ENCODE data around the gene TMEM132D. TPM values are rescaled to one million over a fixed set of nuclear protein-coding genes. Genes with fewer than 3 reads are reported as not detected.

TMEM132D gene
- total RNA-seq, 2 donors from 2014 or later, result 0.05 TPM; not detected in 1

DNA sequence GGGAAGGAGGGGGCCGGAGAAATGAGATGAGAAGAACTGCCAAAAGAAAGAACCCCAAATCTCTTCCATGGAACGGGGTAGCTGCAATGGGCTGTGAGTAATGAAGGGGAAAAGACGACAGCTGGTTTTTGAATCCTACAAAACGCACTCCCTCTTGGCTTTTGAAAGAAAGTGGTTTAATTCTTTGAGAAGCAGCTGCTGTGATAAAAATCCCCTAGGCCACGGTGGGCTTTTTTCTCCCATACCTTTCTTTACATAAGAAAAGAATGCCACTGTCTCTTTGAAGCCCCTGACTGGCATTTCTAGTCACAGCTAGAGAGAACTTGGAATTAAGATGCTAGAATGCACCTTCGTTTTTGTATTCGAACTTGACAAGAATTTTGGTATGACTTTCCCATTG is 564.5 kb downstream of the TMEM132D start:
- ATAC-seq (no peak), DNase-seq (no peak)
- intact Hi-C loops (cut with DNase I), result no loop called here

DNA sequence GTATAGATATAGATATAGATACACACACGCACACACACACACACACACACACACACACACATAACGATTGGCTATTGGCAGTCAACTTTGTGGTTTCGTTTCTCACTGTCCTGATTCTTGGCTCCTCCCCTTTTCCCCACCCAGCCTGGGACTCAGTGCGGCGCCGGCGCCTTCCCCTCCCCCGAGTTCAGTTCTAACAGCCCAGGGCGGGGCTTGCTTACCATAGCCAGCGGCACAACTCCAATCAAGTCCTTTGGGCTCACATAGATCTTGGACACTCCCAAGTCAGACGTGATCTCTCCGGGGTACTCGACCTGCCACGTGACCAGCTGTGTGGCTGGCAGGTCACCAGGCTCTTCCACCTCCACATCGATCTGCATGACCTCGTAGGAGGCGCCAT is 566.4 kb downstream of the TMEM132D start:
- no peak for DNase-seq
- intact Hi-C loops (cut with DNase I), result no loop called here
- ATAC-seq, result no peak

DNA sequence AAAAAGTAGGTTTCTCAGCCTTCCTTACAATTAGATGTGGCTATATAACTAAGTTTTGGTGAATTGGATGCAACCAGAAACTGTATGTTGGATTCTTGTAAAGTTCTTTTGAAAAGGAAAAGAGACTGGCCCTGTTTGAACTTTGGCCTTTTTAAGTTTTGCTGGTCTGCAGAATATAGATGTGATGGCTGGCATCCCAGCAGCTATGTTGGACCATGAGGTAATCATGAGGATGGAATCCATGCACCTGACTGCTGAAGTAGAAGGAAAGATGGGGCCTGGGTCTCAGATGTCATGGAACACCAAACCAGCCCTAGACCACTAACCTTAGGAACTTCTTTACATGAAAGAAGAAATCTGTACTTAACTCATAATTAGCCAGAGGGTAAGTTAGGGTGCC is 568.1 kb downstream of the TMEM132D start:
- intact Hi-C loops (cut with DNase I), result no loop called here
- DNase-seq (no peak), ATAC-seq (no peak)

DNA sequence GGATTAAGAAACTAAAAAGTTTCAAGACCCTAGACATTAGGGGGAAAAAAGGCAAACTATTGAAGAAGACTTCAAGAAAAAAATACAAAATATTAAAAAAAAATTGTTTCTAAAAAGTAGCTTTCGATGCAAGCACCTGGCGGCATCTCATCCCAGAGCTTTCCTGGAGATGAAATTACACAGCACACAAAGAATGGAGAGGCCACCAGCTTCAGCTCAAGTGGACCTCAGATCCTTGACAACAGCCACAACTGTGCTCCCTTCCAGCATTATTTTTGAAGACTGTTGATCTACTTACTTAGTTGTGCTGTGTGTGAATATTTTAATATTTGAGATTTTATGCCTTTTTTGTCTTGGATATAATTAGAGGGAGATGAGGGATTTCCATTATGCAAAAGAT is 571.5 kb downstream of the TMEM132D start:
- intact Hi-C loops (cut with DNase I), result no loop called here
- DNase-seq, result no peak
- no peak for ATAC-seq

DNA sequence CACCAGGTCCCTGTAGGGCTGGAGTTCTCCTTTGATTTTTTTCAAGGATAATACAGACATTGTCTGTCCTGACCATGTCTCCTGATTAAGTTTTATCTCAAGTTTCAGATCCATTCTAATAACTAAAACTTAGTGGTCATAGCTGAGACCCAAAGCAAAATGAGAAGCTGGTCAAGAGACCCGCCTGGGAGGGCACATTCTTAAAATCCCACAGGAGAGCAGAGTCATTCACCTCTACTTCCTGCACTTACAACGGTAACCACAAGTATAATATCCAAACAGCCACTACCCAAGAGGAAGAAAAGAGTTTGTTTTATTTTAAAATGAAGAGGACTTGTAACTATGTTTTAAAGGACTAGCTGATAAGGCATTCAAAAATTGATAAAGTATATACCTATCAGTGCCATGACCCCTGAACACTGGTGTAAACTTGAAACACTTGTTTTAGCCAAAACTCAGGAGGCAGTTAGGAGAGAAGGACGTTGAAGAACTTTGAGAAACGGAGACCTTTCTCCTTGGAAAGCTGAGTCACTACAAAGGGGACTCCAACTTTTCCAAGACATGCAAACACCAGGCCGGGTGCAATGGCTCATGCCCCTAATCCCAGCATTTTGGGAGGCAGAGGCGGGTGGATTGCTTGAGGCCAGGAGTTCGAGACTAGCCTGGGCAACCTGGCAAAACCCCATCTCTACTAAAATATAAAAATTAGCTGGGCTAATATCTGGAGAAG is 572.3 kb downstream of the TMEM132D start:
- intact Hi-C loops (cut with DNase I), result no loop called here
- DNase-seq (no peak), ATAC-seq (no peak)

DNA sequence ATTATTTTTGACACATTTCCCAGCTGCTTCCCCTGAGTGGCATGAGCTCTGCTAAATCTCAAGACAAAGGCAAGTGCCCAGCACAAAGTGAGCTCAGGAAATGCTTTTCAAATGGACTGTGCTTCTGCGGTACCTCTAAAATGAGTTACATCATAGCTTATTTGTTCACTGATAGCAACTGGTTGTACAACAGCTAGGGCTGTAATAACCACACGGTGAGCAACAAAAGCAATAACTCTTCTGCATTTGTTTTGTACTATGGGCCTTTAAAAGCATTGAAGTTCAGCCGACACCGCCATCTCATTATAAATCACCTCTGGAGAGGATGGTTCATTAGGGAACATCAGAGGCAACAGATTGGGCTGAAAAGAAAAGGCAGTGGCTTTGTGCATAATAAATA is 575.6 kb downstream of the TMEM132D start:
- intact Hi-C loops (cut with DNase I), result no loop called here
- DNase-seq, result no peak
- ATAC-seq, result no peak

DNA sequence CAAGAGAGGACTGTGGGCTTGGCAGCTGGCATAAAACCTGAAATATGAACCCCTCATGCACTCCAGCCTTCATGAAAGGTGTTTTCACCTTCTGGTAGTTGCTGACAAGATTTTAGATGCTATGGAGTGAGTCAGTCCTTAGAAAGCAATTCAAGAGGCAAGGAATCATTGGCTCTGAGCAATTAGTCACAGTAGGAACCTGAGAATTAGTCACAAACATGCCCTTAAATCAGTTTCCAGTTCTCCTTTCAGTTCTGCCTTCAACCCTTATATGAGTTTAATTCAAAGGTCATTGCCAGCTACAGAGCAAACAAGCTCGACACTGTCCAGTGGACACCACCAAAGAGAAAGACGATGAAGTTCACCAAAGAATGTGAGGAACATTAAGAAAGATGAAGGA is 578.3 kb downstream of the TMEM132D start:
- ATAC-seq (no peak), DNase-seq (no peak)
- intact Hi-C loops (cut with DNase I), result no loop called here

DNA sequence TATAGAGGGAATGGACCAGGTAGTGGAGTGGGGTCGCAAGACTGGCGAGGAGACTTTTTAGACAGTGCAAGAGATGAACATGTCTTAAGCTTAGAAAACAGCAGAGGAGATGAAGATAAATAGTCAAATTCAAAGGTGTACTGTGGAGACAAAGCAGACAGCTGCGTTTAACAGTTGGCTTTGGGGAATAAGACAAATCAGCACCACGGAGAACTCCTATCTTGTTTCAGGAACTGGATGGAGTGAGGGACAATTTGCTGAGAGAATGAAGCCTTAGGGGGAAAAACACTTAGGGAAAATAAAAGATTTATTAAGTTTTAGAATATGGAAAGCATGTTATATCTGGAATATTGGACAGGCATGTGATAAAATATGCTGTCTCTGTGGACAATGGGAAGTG is 591.8 kb downstream of the TMEM132D start:
- intact Hi-C loops (cut with DNase I), result no loop called here
- no peak for DNase-seq

DNA sequence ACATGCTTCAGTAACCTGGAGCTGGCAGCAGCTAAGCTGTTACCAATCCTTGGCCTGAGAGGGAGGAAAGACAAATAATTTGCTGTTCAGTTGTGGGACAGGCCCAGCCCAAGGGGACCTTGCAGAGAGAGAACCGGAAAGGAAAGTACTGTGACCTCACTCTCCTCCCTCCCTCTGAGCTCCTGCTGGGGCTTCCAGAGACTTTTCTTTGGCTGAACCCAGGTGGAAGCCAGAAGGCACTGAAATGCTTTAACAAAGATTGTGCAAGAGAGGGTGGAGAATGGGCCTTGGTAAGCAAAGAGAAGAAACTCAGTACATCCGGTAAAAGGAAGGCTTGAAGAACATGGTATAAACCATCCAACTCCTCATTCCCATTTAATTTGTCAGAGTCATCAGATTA is 593.5 kb downstream of the TMEM132D start:
- intact Hi-C loops (cut with DNase I), result no loop called here

More for the DNA sequence above, 591.8 kb downstream of the TMEM132D start:
- no peak for ATAC-seq

DNA sequence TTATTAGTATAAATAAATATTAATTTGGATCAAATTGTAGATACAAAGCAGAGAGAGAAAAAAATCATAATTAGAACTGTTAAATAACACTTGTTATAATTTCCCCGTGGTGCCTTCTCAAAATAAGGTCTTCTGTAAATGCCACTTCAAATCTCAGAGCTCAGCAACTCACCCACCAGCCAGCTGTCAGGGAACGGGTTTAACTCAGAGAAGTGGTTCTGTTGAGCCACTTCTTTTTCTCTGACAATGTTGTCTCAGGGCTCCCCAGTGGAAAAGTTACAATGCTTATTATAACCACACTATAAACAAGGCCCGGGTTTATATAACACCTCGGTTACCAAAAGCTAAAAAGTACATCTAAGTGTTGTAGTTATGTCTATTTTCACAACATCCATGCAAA is 598.0 kb downstream of the TMEM132D start:
- intact Hi-C loops (cut with DNase I), result no loop called here
- ATAC-seq (no peak), DNase-seq (no peak)

More for the DNA sequence above, 593.5 kb downstream of the TMEM132D start:
- no peak for ATAC-seq
- DNase-seq, result no peak

DNA sequence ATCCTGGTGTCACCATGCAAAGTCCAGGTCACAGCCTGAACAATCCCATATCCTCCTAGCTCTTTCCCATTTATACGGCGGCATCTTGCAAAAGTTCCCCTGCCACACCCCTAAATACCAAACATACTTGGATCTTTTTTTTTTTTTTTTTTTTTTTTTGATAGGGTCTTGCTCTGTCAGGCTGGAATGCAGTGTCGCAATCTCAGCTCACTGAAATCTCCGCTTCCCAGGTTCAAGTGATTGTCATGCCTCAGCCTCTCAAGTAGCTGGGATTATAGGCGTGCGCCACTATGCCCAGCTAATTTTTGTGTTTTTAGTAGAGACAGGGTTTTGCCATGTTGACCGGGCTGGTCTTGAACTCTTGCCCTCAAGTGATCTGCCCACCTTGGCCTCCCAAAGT is 599.3 kb downstream of the TMEM132D start:
- ATAC-seq, result no peak

DNA sequence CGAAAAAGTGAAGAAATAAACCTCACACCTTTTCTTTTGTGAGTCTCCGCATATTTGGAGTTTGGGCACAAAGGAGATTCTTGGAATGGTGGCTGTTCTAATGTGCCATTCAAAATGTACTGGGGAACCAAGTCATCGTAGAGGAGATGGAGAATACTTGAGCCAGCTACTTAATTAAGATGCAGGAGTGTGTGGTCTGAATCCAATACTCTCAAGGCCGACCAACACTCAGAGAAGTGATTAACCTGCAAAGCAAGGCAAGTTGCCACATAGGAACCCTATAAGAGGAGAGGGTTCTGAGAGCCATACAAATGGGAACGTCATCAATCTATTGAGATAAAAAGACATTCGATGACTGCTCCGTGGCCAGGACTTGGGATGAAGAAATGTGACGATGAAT is 603.8 kb downstream of the TMEM132D start:
- ATAC-seq (no peak), DNase-seq (no peak)
- intact Hi-C loops (cut with DNase I), result no loop called here

More for the DNA sequence above, 599.3 kb downstream of the TMEM132D start:
- no peak for DNase-seq
- intact Hi-C loops (cut with DNase I), result no loop called here

DNA sequence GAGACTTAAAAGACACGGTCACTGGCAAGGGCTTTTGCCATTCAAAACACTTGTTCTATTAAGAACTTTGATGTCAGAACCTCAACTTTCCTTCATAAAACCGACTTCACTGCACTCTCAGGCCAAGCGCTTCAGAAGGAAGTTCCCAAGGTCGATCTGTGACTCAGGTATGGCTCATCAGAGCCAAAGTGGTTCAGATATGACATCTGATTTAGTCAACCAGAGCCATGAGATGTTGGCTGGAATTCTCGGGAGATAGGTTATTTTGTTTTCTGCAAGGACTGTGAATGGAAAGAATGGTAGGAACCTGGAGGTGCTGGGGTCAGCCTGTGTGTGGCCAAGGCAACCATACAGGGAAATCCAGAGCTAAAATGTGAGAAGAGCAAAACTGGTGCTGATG is 604.9 kb downstream of the TMEM132D start:
- intact Hi-C loops (cut with DNase I), result no loop called here
- DNase-seq, result no peak
- no peak for ATAC-seq

DNA sequence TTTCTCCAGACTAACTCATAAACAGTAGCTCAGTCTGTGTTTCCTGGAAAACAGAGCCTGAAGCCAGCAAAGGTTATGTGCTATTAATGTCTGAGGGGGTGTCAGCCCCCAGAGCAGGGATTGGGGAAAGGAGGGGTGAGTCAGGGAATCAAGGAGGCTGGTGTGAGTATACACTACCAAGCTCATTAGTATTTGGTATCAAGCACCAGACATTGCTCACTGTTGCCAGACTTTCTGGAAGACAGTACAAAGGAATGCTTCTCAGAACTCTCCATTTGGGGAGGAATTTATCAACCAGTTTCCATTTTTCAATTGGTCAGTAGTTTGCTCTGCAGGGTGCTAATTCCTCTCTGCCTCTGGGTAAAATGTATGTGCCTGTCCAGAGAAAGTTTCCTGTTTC is 607.2 kb downstream of the TMEM132D start:
- DNase-seq, result no peak
- no peak for ATAC-seq
- intact Hi-C loops (cut with DNase I), result no loop called here

DNA sequence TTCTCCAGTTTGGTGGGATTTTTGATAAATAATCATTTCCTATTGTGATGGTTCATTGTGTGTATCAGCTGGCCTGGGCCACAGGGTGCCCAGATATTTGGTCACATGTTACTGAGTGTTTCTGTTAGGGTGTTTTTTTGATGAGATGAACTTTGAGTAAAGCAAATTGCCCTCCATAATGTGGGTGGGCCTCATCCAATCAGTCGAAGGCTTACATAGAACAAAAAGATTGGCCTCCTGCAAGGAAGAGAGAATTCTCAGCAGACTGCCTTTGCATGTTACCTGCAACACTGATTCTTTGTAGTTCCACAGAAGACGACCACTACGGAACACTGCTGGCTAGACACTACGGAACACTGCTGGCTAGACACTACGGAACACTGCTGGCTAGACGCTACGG is 609.0 kb downstream of the TMEM132D start:
- no peak for ATAC-seq

DNA sequence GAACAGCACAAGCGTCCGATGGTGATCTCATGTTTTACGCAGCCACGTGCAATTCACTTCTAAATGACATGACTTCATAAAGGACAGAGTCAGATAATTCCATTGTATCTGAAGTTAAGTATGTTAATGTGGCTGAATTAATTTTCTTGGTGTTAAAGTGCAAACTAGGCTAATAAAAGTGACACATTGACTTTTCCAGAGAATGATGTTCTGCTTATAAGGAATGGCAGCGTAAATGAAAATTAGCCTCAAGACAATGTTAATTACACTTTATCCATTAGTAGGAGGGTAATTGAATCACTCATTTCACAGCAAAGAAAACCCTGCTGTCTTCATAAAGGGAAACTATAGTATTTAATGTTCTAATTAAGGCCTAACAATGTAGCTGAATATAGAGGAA is 624.1 kb downstream of the TMEM132D start:
- ATAC-seq (no peak), DNase-seq (no peak)
- intact Hi-C loops (cut with DNase I), result no loop called here

More for the DNA sequence above, 609.0 kb downstream of the TMEM132D start:
- intact Hi-C loops (cut with DNase I), result no loop called here
- DNase-seq, result no peak

DNA sequence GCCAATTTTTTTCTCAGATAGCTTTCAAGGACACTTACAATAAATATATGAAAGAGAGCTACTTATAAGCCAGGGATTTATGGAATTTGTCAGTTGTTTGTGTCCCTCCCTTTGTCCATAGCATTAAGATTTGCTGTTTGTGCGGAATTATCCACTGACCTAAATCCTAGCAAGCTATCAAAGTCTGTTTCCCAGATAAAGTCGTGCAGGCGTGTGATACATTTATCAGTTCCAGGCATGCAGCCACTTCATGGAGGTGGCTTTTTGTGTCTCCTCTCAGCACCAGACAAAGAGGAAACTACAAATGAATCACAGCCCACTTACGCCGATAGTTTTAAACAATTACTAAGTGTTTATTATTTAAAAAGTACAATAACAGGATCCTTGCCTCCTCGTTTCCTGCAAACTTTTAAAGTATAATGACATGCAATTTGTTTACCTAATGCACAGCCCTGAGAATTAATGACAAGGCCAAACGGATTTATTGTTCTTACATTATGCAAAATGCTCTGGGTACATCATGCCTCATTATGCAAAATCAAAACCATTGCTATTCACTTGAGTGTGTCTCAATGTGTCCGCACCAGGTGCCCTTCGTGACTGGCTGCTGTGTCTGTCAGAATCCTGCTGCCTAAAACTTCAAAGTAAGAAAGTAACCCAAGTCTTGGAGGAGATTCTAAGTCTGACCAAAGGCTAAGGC is 627.3 kb downstream of the TMEM132D start:
- ATAC-seq (no peak), DNase-seq (no peak)
- intact Hi-C loops (cut with DNase I), result no loop called here

DNA sequence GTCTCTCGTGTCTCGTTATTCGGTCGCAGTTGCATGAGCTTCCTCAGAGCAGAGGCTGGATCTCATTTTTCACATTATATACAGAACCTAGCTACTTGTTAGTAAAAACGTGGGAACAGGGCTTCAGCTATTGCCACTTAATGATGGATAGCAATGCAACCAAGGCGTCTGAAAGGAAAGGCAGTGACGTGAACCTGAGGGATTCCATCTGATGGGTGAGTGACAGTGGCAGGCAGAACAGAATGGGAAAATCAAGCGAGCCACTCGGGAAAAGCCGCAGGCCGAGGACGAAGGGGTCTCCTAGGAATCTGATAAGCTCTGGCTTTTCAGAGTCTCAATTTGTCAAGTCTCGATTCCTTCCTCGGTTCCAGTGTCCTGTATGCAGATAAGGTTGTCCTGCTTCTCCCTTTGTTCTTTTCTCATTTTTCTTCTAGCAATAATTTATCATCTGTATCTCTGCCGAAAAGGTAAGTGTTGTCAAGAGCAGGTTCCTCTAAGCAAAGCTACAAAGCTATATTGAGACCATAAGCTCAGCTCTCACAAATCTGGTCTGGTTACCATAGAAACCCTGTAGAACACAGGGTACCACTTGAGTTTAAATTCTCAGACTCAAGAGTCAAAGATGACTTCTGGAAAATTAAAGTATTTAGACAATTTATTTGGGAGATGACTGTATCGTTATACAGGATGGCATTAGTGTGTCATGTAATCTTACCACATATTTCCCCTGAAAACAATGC is 633.9 kb downstream of the TMEM132D start:
- intact Hi-C loops (cut with DNase I), result no loop called here
- ATAC-seq (no peak), DNase-seq (no peak)

DNA sequence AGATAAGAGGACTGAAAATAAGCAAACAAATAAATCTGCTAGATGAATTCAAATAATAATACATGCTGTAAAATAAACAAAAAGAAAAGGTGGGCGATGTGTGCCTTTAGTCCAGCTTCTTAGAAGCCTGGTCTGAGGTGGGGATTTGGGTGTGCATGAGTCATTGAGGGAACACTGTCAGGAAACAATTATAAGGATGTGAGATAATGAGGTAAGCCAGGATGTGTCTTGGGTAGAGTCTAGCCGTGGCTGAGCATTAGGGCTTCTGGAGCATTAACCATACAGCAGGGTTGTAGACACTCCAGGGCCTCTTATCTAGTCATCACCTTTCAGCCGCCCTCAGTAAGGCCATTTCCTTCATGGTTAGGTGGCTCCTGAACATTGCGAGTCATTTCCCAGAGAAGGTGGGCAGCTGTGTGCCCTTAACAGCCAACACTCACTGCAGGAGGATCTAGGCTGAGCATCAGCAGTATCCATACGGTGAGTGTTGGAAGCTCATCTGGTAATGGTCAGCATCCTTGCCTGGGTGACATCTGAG is 645.0 kb downstream of the TMEM132D start:
- DNase-seq (no peak), ATAC-seq (no peak)
- intact Hi-C loops (cut with DNase I), result no loop called here

DNA sequence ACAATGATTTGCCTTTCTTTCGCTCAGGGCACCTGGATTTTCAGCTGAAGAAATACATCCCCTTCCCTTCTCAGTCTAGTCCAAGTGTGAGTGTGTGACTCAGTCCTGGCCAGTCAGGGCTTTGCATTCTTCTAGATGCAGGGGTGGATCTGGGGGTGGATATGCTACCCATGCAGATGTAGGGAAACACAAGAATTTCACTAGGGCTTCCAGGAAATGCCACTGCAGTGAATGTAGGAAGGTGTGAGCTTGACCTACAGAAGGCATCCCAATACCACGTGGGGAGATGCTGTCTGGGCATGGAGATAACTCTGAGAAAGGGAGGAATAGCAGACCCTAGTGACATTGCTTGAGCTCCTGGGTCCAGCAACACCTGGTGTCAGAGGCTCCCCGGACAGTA is 646.3 kb downstream of the TMEM132D start:
- no peak for ATAC-seq

More for the DNA sequence above, 646.3 kb downstream of the TMEM132D start:
- no peak for DNase-seq
- intact Hi-C loops (cut with DNase I), result no loop called here
